PC-9 (cell line): ENCODE data around the gene GNAL. TPM values are rescaled to one million over a fixed set of nuclear protein-coding genes. Genes with fewer than 3 reads are reported as not detected.

Experiments
- BruUV-seq: library from RNA; stranded (reverse); fragments of 400-500 nt; replicated peaks from 2 replicates; lab custom pipeline; 2021; lab: Mats Ljungman, UMichigan
- CTCF ChIA-PET: fragments of 300-600 bp; sonication (Branson Sonifier 250); formaldehyde crosslinking; loops from one replicate; lab custom pipeline; 2022; ENCODE audit warnings: antibody characterized with exemption; lab: Charles Lee
- POLR2A ChIA-PET: fragments of 300-600 bp; sonication (Branson Sonifier 250); formaldehyde crosslinking; loops from one replicate; lab custom pipeline; 2022; ENCODE audit warnings: antibody characterized with exemption; ENCODE audit not compliant: unreplicated experiment; lab: Charles Lee
- DNase-seq, 2 experiments: peaks; one replicate each; pipeline versions ENCODE4 v3.0.0 to v3.0.0-alpha.2; 2015 to 2022; ENCODE audit warnings: mixed read lengths in 1 of 2
- H2AFZ ChIP-seq: fragments of 200-600 bp; sonication (generic); 2 replicates; pipeline ENCODE4 v1.8.1; 2017; ENCODE audit warnings: antibody characterized with exemption
- H3F3A ChIP-seq: fragments of 200-600 bp; sonication (generic); 2 replicates; pipeline ENCODE4 v1.8.1; 2017; ENCODE audit warnings: antibody characterized with exemption, mild to moderate bottlenecking, low read depth; ENCODE audit not compliant: insufficient read depth
- H3K27ac ChIP-seq: fragments of 200-600 bp; sonication (generic); 2 replicates; pipeline ENCODE4 v1.6.1; 2016; ENCODE audit warnings: mixed run types
- H3K27me3 ChIP-seq: fragments of 200-600 bp; sonication (generic); 2 replicates; pipeline ENCODE4 v1.6.1; 2016; ENCODE audit warnings: low read depth, mixed run types; ENCODE audit not compliant: insufficient read depth
- H3K36me3 ChIP-seq: fragments of 200-600 bp; sonication (generic); 2 replicates; pipeline ENCODE4 v1.6.1; 2016; ENCODE audit warnings: low read depth, mixed run types
- H3K4me1 ChIP-seq: fragments of 200-600 bp; sonication (generic); replicated peaks from 2 replicates; pipeline ENCODE4 v1.6.1; 2016; ENCODE audit warnings: mixed run types; ENCODE audit not compliant: insufficient read depth
- H3K4me2 ChIP-seq: fragments of 200-600 bp; sonication (generic); 2 replicates; pipeline ENCODE4 v1.6.1; 2017; ENCODE audit warnings: mixed run types
- H3K4me3 ChIP-seq: fragments of 200-600 bp; sonication (generic); 2 replicates; pipeline ENCODE4 v1.6.1; 2016; ENCODE audit warnings: mixed run types
- H3K79me2 ChIP-seq: fragments of 200-600 bp; sonication (generic); 2 replicates; pipeline ENCODE4 v1.6.1; 2017; ENCODE audit warnings: low read depth, mixed run types
- H3K9me2 ChIP-seq: fragments of 200-600 bp; sonication (generic); 2 replicates; pipeline ENCODE4 v1.8.1; 2017; ENCODE audit warnings: mild to moderate bottlenecking; ENCODE audit not compliant: insufficient read depth
- H3K9me3 ChIP-seq: fragments of 200-600 bp; sonication (generic); 2 replicates; pipeline ENCODE4 v1.8.1; 2016; ENCODE audit warnings: low read depth; ENCODE audit not compliant: insufficient read depth
- H4K20me1 ChIP-seq: fragments of 200-600 bp; sonication (generic); 2 replicates; pipeline ENCODE4 v1.8.1; 2017; ENCODE audit not compliant: insufficient read depth
- CTCF ChIP-seq: fragments of 200-600 bp; sonication (generic); conservative IDR thresholded peaks from 2 replicates; pipeline ENCODE4 v1.6.1; 2017; ENCODE audit warnings: mixed run types, antibody characterized with exemption, mild to moderate bottlenecking, moderate library complexity
- EZH2 ChIP-seq: fragments of 200-600 bp; sonication (generic); IDR thresholded peaks from 2 replicates; pipeline ENCODE4 v1.8.0; 2017; ENCODE audit warnings: antibody characterized with exemption, low read depth
- intact Hi-C: fragments of 100-400 bp; cut with micrococcal nuclease; formaldehyde crosslinking; loops from one replicate; pipeline ENCODE4 v1.10.0; 2022; ENCODE audit not compliant: unreplicated experiment
- total RNA-seq: library from RNA; stranded (reverse); gene quantifications from 2 replicates; pipeline ENCODE4 v1.2.3, GENCODE V29; 2021

Gene GNAL
- total RNA-seq, 1 experiment from 2014 or later = 3.3 TPM

DNA sequence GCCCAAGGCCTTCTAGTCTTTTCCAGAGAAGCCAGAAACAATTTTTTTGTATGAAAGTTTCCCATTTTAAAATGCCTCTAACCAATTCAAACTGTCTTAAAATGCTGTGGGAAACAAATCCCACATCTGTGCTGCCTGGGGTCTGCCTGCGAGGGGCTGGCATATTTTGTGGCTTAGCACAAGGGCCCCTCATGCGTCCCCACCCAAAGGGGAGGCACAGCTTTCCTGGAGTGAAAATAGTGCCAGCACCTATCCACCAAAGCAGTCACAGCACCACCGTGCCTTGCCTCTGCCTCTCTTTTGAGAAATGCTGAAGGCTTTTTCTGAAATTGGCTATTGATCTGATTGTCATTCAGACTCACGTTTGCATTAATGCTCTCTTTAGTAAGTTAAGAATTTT, 22.2 kb upstream of the GNAL start:
- ChIA-PET POLR2A (no interaction called here), CTCF (no interaction called here)
- no peaks in the 10 kb centered on the region for H4K20me1 ChIP-seq
- no peaks in the 10 kb centered on the region for H3K79me2 ChIP-seq
- H3K4me2 ChIP-seq = no peak overlapping the region
- H3K27ac ChIP-seq = no peak overlapping the region
- H3K4me1 ChIP-seq = no peaks in the 10 kb centered on the region
- H3K27me3 ChIP-seq = peaks cover 98% of the 10 kb centered on the region
- no peaks in the 10 kb centered on the region for H3K9me2 ChIP-seq
- no peaks in the 10 kb centered on the region for H3K36me3 ChIP-seq
- intact Hi-C loops = no loop called here
- TF ChIP-seq EZH2 = no peak
- TF ChIP-seq CTCF = no peak
- BruUV-seq = no TSS peak
- no peak overlapping the region for H2AFZ ChIP-seq
- no peak for DNase-seq
- H3K9me3 ChIP-seq = no peaks in the 10 kb centered on the region
- H3K4me3 ChIP-seq = no peak overlapping the region
- no peaks in the 10 kb centered on the region for H3F3A ChIP-seq

DNA sequence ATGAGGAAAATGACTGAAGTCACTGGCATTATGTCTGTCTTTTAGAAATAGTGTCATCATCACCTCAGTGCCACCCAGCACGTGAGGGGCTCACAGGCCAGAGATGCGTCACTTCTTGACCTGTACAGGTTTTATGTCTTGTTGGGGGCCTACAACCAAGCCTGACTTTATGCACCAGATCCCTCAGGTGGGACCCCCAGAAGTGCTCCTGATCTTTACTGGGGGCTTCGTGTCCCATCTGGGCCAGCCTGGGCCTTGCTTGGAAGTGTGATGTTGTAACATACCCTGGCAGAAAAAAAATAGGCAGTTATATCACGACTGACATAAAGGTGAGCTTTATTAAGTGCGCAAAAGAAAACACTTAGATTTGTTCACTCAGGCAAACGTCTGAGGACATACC, 21.5 kb upstream of the GNAL start:
- no peaks in the 10 kb centered on the region for H3K79me2 ChIP-seq
- H3K4me2 ChIP-seq = no peak overlapping the region
- no peak overlapping the region for H2AFZ ChIP-seq
- no peak overlapping the region for H3K27ac ChIP-seq
- no peaks in the 10 kb centered on the region for H4K20me1 ChIP-seq
- intact Hi-C loops = no loop called here
- DNase-seq = no peak
- H3F3A ChIP-seq = no peaks in the 10 kb centered on the region
- no peak overlapping the region for H3K4me3 ChIP-seq
- no peaks in the 10 kb centered on the region for H3K9me3 ChIP-seq
- TF ChIP-seq CTCF = no peak
- TF ChIP-seq EZH2 = no peak
- POLR2A ChIA-PET = interaction anchor here (0.6 kb wide), 1 partner anchor 131 kb away, joined by 3 read pairs; no protein-coding TSS in a partner anchor
- CTCF ChIA-PET = no interaction called here
- H3K4me1 ChIP-seq = no peaks in the 10 kb centered on the region
- peaks cover 98% of the 10 kb centered on the region for H3K27me3 ChIP-seq
- H3K9me2 ChIP-seq = no peaks in the 10 kb centered on the region
- no TSS peak for BruUV-seq
- H3K36me3 ChIP-seq = no peaks in the 10 kb centered on the region

- Histone ChIP-seq H3K4me2 (no peak overlapping the region), H3K9me3 (no peaks in the 10 kb centered on the region), H3K27me3 (peaks cover 95% of the 10 kb centered on the region), H3K27ac (no peak overlapping the region), H3F3A (no peaks in the 10 kb centered on the region), H3K36me3 (no peaks in the 10 kb centered on the region), H2AFZ (no peak overlapping the region), H3K9me2 (no peaks in the 10 kb centered on the region), H3K4me1 (no peaks in the 10 kb centered on the region), H4K20me1 (no peaks in the 10 kb centered on the region), H3K4me3 (no peak overlapping the region), H3K79me2 (no peaks in the 10 kb centered on the region)
- BruUV-seq = no TSS peak
- no peak for DNase-seq
- ChIA-PET POLR2A (no interaction called here), CTCF (no interaction called here)
- no peak for TF ChIP-seq CTCF
- TF ChIP-seq EZH2 = no peak
- intact Hi-C loops = no loop called here
These were observed 20.5 kb upstream of the GNAL start for GRCh38 chr18:11668441-11669169.
